ENCODE measurements around the gene ASXL1. TPM values are rescaled to one million over a fixed set of nuclear protein-coding genes. Genes with fewer than 3 reads are reported as not detected.

Gene ASXL1
- polyA plus RNA-seq, 1 of the 3 experiments (the other 2 are of a cell fraction), result 36.6 TPM

DNA sequence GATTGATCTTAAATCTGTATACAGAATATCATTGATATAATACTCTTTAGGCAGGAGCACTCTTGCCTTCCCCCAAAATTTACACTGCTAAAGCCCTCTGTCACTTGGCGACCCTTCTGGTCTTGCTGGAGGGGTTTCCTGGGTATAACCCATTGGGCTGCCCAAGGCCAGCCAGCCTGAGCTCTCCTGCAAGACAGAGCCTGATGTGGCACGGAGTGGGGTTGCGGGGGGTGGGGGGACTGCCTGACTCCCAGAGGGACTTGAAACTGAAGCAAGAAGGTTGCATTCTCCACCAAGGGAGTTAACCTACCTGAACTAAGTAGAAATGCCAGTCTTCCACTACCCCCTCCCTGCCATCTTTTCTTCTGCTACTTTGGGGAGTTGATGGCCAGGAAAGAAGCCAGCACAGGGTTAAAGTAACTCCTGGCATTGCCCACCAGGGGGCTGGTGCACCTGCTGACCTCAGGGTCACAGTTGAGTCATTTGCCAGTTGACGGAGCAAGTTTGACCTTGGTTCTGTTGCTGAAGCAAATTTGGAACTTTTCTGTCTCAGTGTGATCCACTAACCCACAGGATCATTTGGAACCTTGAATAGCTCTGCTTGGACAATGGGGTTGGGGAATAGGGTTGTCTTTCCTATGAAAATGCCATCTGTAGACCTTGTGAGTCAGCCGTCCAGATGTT, 79.4 kb downstream of the ASXL1 start (continued):
- TF ChIP-seq NRF1 (IDR thresholded peaks at IDR 0.05; ENCODE audit: low read depth, low read length) (no peak), RAD21 (IDR thresholded peaks at IDR 0.05; ENCODE audit: low read length) (0 out of 2 replicates have a peak, but pooled peaks have one; percentile 12), JUND (IDR thresholded peaks at IDR 0.05) (no peak), EZH2phosphoT487 (IDR thresholded peaks at IDR 0.05; ENCODE audit: borderline replicate concordance, low read depth) (no peak), FOXM1 (IDR thresholded peaks at IDR 0.05; ENCODE audit: low read depth) (no peak), CTCF (IDR thresholded peaks at IDR 0.05) (peak; percentile 40), FOSL2 (IDR thresholded peaks at IDR 0.05; ENCODE audit: borderline replicate concordance, low read depth) (no peak), GABPA (IDR thresholded peaks at IDR 0.05; ENCODE audit: low read depth) (no peak)

DNA sequence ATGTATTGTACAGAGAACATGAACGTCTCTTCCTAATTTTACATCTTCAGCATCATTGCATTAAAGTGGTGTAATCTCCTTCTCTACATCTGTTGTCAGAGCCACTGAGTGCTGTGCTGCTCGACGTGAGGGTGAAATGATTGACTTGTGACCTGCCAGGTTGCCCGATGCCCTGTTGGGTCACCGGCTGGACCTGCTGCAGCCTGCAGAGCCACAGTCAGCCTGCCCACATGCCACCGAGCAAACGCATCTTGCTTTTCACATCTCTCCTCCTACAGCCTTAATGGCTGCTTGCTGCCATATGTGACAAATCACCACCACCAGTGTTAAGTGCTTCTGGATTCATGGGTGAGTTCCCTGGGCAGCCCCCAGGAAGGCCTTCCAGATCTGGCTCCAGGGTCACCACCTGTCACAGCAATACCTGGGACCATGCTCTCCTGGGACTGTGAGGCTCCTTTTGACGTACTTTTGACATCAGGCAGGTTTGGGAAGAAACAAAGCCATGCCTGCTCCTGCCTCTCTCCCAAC, 80.3 kb downstream of the ASXL1 start:
- peaks cover 22% of the 10 kb centered on the region for H3F3A ChIP-seq (replicated peaks; ENCODE audit: insufficient read depth)
- no peak for TF ChIP-seq SIN3A (IDR thresholded peaks at IDR 0.05; ENCODE audit: borderline replicate concordance, low read depth, low read length)
- no peak for TF ChIP-seq GABPA (IDR thresholded peaks at IDR 0.05; ENCODE audit: low read depth)
- TF ChIP-seq TCF12 (IDR thresholded peaks at IDR 0.05), result no peak
- no peak for TF ChIP-seq TEAD4 (IDR thresholded peaks at IDR 0.05; ENCODE audit: borderline replicate concordance, insufficient read depth)
- no peak for TF ChIP-seq MEF2A (IDR thresholded peaks at IDR 0.05; ENCODE audit: borderline replicate concordance, low read depth)
- no peak for TF ChIP-seq RAD21 (IDR thresholded peaks at IDR 0.05; ENCODE audit: low read length)
- no peak for TF ChIP-seq GATA2 (CRISPR knock-in tag; IDR thresholded peaks at IDR 0.05)
- TF ChIP-seq FOSL2 (IDR thresholded peaks at IDR 0.05; ENCODE audit: borderline replicate concordance, low read depth), result no peak
- TF ChIP-seq, protein P1, sequence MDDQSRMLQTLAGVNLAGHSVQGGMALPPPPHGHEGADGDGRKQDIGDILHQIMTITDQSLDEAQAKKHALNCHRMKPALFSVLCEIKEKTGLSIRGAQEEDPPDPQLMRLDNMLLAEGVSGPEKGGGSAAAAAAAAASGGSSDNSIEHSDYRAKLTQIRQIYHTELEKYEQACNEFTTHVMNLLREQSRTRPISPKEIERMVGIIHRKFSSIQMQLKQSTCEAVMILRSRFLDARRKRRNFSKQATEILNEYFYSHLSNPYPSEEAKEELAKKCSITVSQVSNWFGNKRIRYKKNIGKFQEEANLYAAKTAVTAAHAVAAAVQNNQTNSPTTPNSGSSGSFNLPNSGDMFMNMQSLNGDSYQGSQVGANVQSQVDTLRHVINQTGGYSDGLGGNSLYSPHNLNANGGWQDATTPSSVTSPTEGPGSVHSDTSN (IDR thresholded peaks at IDR 0.05), result no peak
- no peak for TF ChIP-seq RFX5 (IDR thresholded peaks at IDR 0.05; ENCODE audit: low read length)
- no peak for TF ChIP-seq FOXM1 (IDR thresholded peaks at IDR 0.05; ENCODE audit: low read depth)
- TF ChIP-seq RXRA (IDR thresholded peaks at IDR 0.05; ENCODE audit: borderline replicate concordance, low read depth), result no peak
- no peak for TF ChIP-seq YY1 (IDR thresholded peaks at IDR 0.05; ENCODE audit: low read depth)
- TF ChIP-seq, protein P2, sequence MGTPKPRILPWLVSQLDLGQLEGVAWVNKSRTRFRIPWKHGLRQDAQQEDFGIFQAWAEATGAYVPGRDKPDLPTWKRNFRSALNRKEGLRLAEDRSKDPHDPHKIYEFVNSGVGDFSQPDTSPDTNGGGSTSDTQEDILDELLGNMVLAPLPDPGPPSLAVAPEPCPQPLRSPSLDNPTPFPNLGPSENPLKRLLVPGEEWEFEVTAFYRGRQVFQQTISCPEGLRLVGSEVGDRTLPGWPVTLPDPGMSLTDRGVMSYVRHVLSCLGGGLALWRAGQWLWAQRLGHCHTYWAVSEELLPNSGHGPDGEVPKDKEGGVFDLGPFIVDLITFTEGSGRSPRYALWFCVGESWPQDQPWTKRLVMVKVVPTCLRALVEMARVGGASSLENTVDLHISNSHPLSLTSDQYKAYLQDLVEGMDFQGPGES (IDR thresholded peaks at IDR 0.05; ENCODE audit: low read depth, low read length), result no peak
- no peak for TF ChIP-seq JUND (IDR thresholded peaks at IDR 0.05)
- TF ChIP-seq, protein P3, sequence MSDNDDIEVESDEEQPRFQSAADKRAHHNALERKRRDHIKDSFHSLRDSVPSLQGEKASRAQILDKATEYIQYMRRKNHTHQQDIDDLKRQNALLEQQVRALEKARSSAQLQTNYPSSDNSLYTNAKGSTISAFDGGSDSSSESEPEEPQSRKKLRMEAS (IDR thresholded peaks at IDR 0.05; ENCODE audit: low read depth), result no peak
- TF ChIP-seq EZH2phosphoT487 (IDR thresholded peaks at IDR 0.05; ENCODE audit: borderline replicate concordance, low read depth), result no peak
- TF ChIP-seq, protein P4, sequence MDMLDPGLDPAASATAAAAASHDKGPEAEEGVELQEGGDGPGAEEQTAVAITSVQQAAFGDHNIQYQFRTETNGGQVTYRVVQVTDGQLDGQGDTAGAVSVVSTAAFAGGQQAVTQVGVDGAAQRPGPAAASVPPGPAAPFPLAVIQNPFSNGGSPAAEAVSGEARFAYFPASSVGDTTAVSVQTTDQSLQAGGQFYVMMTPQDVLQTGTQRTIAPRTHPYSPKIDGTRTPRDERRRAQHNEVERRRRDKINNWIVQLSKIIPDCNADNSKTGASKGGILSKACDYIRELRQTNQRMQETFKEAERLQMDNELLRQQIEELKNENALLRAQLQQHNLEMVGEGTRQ (IDR thresholded peaks at IDR 0.05; ENCODE audit: borderline replicate concordance, low read depth, low read length), result no peak
- H3K9ac ChIP-seq, result no peak overlapping the region
- no peaks in the 10 kb centered on the region for H3K9me2 ChIP-seq
- no peaks in the 10 kb centered on the region for H3K9me3 ChIP-seq
- ChIA-PET POLR2A (no interaction called here), CTCF (no interaction called here)
- peak overlapping the region in 1 of 2 experiments; percentile 10; a peak in 2 of 4 replicates for H3K27ac ChIP-seq (ENCODE audit: low read depth in 2 of 2, low read length in 1 of 2)
- peaks cover 13% of the 10 kb centered on the region; the same call in 1 of the 2 replicates for H4K20me1 ChIP-seq (ENCODE audit: insufficient read depth)
- H2AFZ ChIP-seq (ENCODE audit: low read depth), result no peak overlapping the region
- WGBS (ENCODE audit: low lambda C conversion rate), result 95% methylated on average over 8 of the region's 8 CpGs
- H3K4me1 ChIP-seq (ENCODE audit: control insufficient read depth in 1 of 2, insufficient read depth in 2 of 2, low read depth in 1 of 2, low read length in 1 of 2), result peaks cover 0 to 4% of the 10 kb centered on the region in 2 experiments; a peak in 1 of 4 replicates
- no peak overlapping the region for H3K4me3 ChIP-seq (ENCODE audit: low read depth in 2 of 2, low read length in 1 of 2)
- H3K27me3 ChIP-seq (ENCODE audit: insufficient read depth), result no peaks in the 10 kb centered on the region
- peaks cover 62 to 88% of the 10 kb centered on the region in 2 experiments for H3K36me3 ChIP-seq (replicated peaks in 1 of 2; ENCODE audit: control insufficient read depth in 1 of 2, insufficient read depth in 2 of 2, low read length in 1 of 2)
- DNase-seq, result no peak
- peaks cover 11% of the 10 kb centered on the region; the same call in 1 of the 2 replicates for H3K79me2 ChIP-seq (ENCODE audit: insufficient read depth)
- H3K4me2 ChIP-seq, result no peak overlapping the region
